Esophagus squamous epithelium (tissue), 4 donors: ENCODE data around the gene PLXDC1.

Experiments
- POLR2A ChIP-seq, 4 donors: fragments of 450-650 bp; IDR thresholded peaks; one replicate each; pipeline ENCODE4 v1.6.1; 2017; ENCODE audit warnings: antibody characterized with exemption in 4 of 4, mild to moderate bottlenecking in 4 of 4, moderate library complexity in 3 of 4
- TF ChIP-seq, protein P1 (sequence below), 6 experiments: fragments of 450-650 bp in 4 of 6; fragments of 200-600 bp in 2 of 6; sonication (generic) in 2 of 6; IDR thresholded peaks; one replicate each; pipeline ENCODE4 v1.5.1; 2016 to 2019; ENCODE audit warnings: antibody characterized with exemption in 6 of 6, mild to moderate bottlenecking in 4 of 6, moderate library complexity in 4 of 6

DNA sequence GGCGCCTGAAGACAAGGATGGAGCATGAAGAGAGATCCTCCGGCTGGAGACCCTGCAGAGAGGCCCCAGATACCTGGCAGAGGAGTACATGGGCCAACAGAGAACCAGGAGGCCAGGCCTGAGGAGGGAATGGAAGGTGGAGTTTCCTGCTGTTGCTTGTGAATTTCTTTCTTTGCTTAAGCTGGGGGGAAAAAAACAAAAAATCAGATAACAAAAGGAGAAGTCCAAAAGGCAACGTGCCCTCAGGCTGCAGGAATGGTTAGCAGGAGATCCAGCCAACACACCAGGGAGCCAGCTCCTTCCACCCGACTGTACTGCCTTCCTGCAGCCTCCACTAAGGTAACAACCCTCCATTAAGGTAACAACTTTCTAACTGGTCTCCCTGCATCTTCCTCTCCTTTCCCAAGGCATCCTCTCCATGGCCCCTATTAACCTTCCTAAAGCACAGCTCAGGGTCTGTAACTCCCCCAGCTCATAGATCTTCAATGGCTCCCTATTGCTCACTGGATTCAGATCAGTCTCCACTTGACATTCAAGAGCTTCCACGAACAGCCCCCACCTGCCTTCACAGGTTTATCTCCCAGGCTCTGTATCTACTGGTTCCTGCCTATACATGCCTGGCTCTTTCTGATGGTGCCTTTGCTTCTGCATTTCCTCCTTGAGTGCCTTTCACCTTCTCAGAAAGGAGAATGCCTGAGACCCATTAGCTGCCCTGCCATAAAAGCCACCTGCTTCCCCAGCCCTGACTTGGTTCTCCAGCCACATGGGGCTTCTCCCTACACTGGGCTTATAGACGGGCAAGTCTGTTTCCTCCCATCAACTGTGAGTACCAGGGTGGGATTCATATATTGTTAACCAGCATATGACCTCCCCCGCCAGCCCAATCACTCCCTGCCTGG, 15.2 kb upstream of the PLXDC1 start:
- TF ChIP-seq, protein P1, sequence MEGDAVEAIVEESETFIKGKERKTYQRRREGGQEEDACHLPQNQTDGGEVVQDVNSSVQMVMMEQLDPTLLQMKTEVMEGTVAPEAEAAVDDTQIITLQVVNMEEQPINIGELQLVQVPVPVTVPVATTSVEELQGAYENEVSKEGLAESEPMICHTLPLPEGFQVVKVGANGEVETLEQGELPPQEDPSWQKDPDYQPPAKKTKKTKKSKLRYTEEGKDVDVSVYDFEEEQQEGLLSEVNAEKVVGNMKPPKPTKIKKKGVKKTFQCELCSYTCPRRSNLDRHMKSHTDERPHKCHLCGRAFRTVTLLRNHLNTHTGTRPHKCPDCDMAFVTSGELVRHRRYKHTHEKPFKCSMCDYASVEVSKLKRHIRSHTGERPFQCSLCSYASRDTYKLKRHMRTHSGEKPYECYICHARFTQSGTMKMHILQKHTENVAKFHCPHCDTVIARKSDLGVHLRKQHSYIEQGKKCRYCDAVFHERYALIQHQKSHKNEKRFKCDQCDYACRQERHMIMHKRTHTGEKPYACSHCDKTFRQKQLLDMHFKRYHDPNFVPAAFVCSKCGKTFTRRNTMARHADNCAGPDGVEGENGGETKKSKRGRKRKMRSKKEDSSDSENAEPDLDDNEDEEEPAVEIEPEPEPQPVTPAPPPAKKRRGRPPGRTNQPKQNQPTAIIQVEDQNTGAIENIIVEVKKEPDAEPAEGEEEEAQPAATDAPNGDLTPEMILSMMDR (IDR thresholded peaks at IDR 0.05) = no peak
- TF ChIP-seq POLR2A (IDR thresholded peaks at IDR 0.05) = no peak
